ENCODE results near the gene SEMA3F. TPM values are rescaled to one million over a fixed set of nuclear protein-coding genes. Genes with fewer than 3 reads are reported as not detected.

The SEMA3F gene
- total RNA-seq, 1 donor from 2014 or later, result 14.5 TPM

- Histone ChIP-seq H3K9me3 (ENCODE audit: low read depth) (no peaks in the 10 kb centered on the region), H3F3A (ENCODE audit: low read depth) (peaks cover 46% of the 10 kb centered on the region), H2AFZ (replicated peaks) (no peak overlapping the region), H3K79me2 (ENCODE audit: low read depth) (no peaks in the 10 kb centered on the region), H3K4me2 (no peak overlapping the region), H3K36me3 (peaks cover 8% of the 10 kb centered on the region), H3K4me1 (peaks cover 19% of the 10 kb centered on the region), H3K27me3 (no peaks in the 10 kb centered on the region), H3K27ac (no peak overlapping the region), H3K9ac (no peak overlapping the region), H3K4me3 (no peak overlapping the region), H4K20me1 (ENCODE audit: low read depth) (peaks cover 12% of the 10 kb centered on the region)
- H3K4me3 Mint-ChIP-seq, result no peak overlapping the region
- H3K27me3 Mint-ChIP-seq (ENCODE audit: insufficient read depth, low read depth), result peaks cover 2% of the 10 kb centered on the region
- H3K9me3 Mint-ChIP-seq, result no peaks in the 10 kb centered on the region
- TF ChIP-seq, protein P1, sequence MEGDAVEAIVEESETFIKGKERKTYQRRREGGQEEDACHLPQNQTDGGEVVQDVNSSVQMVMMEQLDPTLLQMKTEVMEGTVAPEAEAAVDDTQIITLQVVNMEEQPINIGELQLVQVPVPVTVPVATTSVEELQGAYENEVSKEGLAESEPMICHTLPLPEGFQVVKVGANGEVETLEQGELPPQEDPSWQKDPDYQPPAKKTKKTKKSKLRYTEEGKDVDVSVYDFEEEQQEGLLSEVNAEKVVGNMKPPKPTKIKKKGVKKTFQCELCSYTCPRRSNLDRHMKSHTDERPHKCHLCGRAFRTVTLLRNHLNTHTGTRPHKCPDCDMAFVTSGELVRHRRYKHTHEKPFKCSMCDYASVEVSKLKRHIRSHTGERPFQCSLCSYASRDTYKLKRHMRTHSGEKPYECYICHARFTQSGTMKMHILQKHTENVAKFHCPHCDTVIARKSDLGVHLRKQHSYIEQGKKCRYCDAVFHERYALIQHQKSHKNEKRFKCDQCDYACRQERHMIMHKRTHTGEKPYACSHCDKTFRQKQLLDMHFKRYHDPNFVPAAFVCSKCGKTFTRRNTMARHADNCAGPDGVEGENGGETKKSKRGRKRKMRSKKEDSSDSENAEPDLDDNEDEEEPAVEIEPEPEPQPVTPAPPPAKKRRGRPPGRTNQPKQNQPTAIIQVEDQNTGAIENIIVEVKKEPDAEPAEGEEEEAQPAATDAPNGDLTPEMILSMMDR (IDR thresholded peaks at IDR 0.05), result no peak
- TF ChIP-seq EZH2phosphoT487 (IDR thresholded peaks at IDR 0.05) (no peak), EZH2 (IDR thresholded peaks at IDR 0.05) (no peak)
- no peak overlapping the region for H3K27ac Mint-ChIP-seq
- no peak for DNase-seq (ENCODE audit: low spot score)
- peaks cover 16% of the 10 kb centered on the region for H3K4me1 Mint-ChIP-seq
- H3K36me3 Mint-ChIP-seq, result peaks cover 25% of the 10 kb centered on the region
Measured at GRCh38 chr3:50120364-50121071, 34.6 kb upstream of the SEMA3F start.

GRCh38 chr3:50121072-50122032, 33.8 kb upstream of the SEMA3F start:
- H3K4me1 Mint-ChIP-seq, result peaks cover 24% of the 10 kb centered on the region
- Histone ChIP-seq H3K79me2 (ENCODE audit: low read depth) (no peaks in the 10 kb centered on the region), H3K36me3 (peaks cover 7% of the 10 kb centered on the region), H2AFZ (replicated peaks) (no peak overlapping the region), H4K20me1 (ENCODE audit: low read depth) (peaks cover 12% of the 10 kb centered on the region), H3K4me1 (peaks cover 28% of the 10 kb centered on the region), H3K4me2 (no peak overlapping the region), H3F3A (ENCODE audit: low read depth) (peaks cover 43% of the 10 kb centered on the region), H3K4me3 (no peak overlapping the region), H3K27ac (no peak overlapping the region), H3K27me3 (no peaks in the 10 kb centered on the region), H3K9me3 (ENCODE audit: low read depth) (no peaks in the 10 kb centered on the region), H3K9ac (no peak overlapping the region)
- TF ChIP-seq EZH2phosphoT487 (IDR thresholded peaks at IDR 0.05), result no peak
- TF ChIP-seq, protein P1 (IDR thresholded peaks at IDR 0.05), result peak; percentile 93
- no peaks in the 10 kb centered on the region for H3K9me3 Mint-ChIP-seq
- no peak overlapping the region for H3K4me3 Mint-ChIP-seq
- peak; percentile 85 for DNase-seq (ENCODE audit: low spot score)
- H3K27ac Mint-ChIP-seq, result no peak overlapping the region
- peaks cover 2% of the 10 kb centered on the region for H3K27me3 Mint-ChIP-seq (ENCODE audit: insufficient read depth, low read depth)
- H3K36me3 Mint-ChIP-seq, result peaks cover 17% of the 10 kb centered on the region

GRCh38 chr3:50122071-50122470, 33.1 kb upstream of the SEMA3F start:
- Mint-ChIP-seq H3K9me3 (no peaks in the 10 kb centered on the region), H3K4me1 (peaks cover 28% of the 10 kb centered on the region), H3K36me3 (peaks cover 13% of the 10 kb centered on the region), H3K27me3 (ENCODE audit: insufficient read depth, low read depth) (peaks cover 2% of the 10 kb centered on the region), H3K27ac (no peak overlapping the region), H3K4me3 (no peak overlapping the region)
- TF ChIP-seq EZH2 (IDR thresholded peaks at IDR 0.05), result no peak
- TF ChIP-seq, protein P1 (IDR thresholded peaks at IDR 0.05), result no peak
- TF ChIP-seq EZH2phosphoT487 (IDR thresholded peaks at IDR 0.05), result no peak
- DNase-seq (ENCODE audit: low spot score), result no peak
- Histone ChIP-seq H3K4me2 (no peak overlapping the region), H4K20me1 (ENCODE audit: low read depth) (peaks cover 12% of the 10 kb centered on the region), H3K4me1 (peaks cover 35% of the 10 kb centered on the region), H3K79me2 (ENCODE audit: low read depth) (no peaks in the 10 kb centered on the region), H3K9me3 (ENCODE audit: low read depth) (no peaks in the 10 kb centered on the region), H3K36me3 (peaks cover under 1% of the 10 kb centered on the region), H3K27me3 (no peaks in the 10 kb centered on the region), H2AFZ (replicated peaks) (no peak overlapping the region), H3K27ac (no peak overlapping the region), H3F3A (ENCODE audit: low read depth) (peaks cover 38% of the 10 kb centered on the region), H3K4me3 (no peak overlapping the region), H3K9ac (no peak overlapping the region)
